CD4-positive, alpha-beta T cell treated with Interleukin-17A for 1 hour (primary cell): ENCODE results near the gene ZAR1L.

Experiments used
- DNase-seq: peaks from one replicate; pipeline ENCODE4 v3.0.0-alpha.2; 2020

ZAR1L gene

GRCh38 chr13:32254416-32254815, 60.7 kb downstream of the ZAR1L start:
- no peak for DNase-seq

- DNase-seq = no peak
Measured at GRCh38 chr13:32253911-32254399, 61.2 kb downstream of the ZAR1L start.
